ENCODE measurements around the gene SLC17A5. TPM values are rescaled to one million over a fixed set of nuclear protein-coding genes. Genes with fewer than 3 reads are reported as not detected.

Gene SLC17A5
- total and polyA plus RNA-seq, 12 donors, result 1.5 to 20.3 (median 12.8) TPM

GRCh38 chr6:73656531-73657145 lies 2.8 kb upstream of the SLC17A5 start:
- Histone ChIP-seq H3K4me3 (no peak overlapping the region), H3K9me3 (replicated peaks in 1 of 3) (no peaks in the 10 kb centered on the region), H3K36me3 (replicated peaks in 1 of 2) (no peaks in the 10 kb centered on the region), H3K27me3 (no peaks in the 10 kb centered on the region), H3K27ac (no peak overlapping the region), H3K4me1 (replicated peaks in 1 of 2) (peaks cover 4 to 20% of the 10 kb centered on the region in 2 donors)
- intact Hi-C loops (cut with DNase I), result no loop called here
- no peak for DNase-seq
- 84 to 96% (median 89%) methylated on average over 2 of the region's 2 CpGs for WGBS, 4 donors
- TF ChIP-seq POLR2A (IDR thresholded peaks at IDR 0.05), result no peak

GRCh38 chr6:73655341-73655917 lies 1.6 kb upstream of the SLC17A5 start:
- H3K36me3 ChIP-seq (replicated peaks in 1 of 2), result no peaks in the 10 kb centered on the region
- intact Hi-C loops (cut with DNase I), result no loop called here
- TF ChIP-seq CTCF (IDR thresholded peaks at IDR 0.05) (no peak), POLR2A (IDR thresholded peaks at IDR 0.05) (no peak)
- H3K4me3 ChIP-seq, result no peak overlapping the region
- peak overlapping the region in 1 of 5 donors; percentile 95 for H3K27ac ChIP-seq
- H3K9me3 ChIP-seq (replicated peaks in 1 of 3), result no peaks in the 10 kb centered on the region
- H3K27me3 ChIP-seq, result no peaks in the 10 kb centered on the region
- peaks cover 4 to 20% of the 10 kb centered on the region in 2 donors for H3K4me1 ChIP-seq (replicated peaks in 1 of 2)
- no peak for DNase-seq
- whole genome bisulfite sequencing, 4 donors, result 78 to 91% (median 79%) methylated on average over 2 of the region's 2 CpGs

GRCh38 chr6:73652637-73653570 lies 888 bp downstream of the SLC17A5 start:
- H3K27me3 ChIP-seq, result no peaks in the 10 kb centered on the region
- H3K36me3 ChIP-seq (replicated peaks in 1 of 2), result peaks cover 0 to 4% of the 10 kb centered on the region in 2 donors
- DNase-seq, result peak; percentile 61 to 76 (median 63)
- peak overlapping the region in 4 of 5 donors; percentile 86 to 96 (median 92) for H3K27ac ChIP-seq
- H3K9me3 ChIP-seq (replicated peaks in 1 of 3), result no peaks in the 10 kb centered on the region
- intact Hi-C loops (cut with DNase I), result no loop called here
- 4 to 6% (median 5%) methylated on average over 20 to 32 of the region's 32 CpGs for WGBS, 4 donors
- H3K4me1 ChIP-seq (replicated peaks in 1 of 2), result peaks cover 4 to 20% of the 10 kb centered on the region in 2 donors
- H3K4me3 ChIP-seq, result peak overlapping the region in 2 of 4 donors; percentile 77 to 98
- TF ChIP-seq POLR2A (IDR thresholded peaks at IDR 0.05) (peak in 1 of 2 donors; percentile 23), CTCF (IDR thresholded peaks at IDR 0.05) (peak in 5 of 6 experiments; percentile 13 to 34 (median 33))

- Histone ChIP-seq H3K4me3 (no peak overlapping the region), H3K9me3 (replicated peaks in 1 of 3) (no peaks in the 10 kb centered on the region), H3K4me1 (replicated peaks in 1 of 2) (peaks cover 3 to 14% of the 10 kb centered on the region in 2 donors), H3K27ac (no peak overlapping the region), H3K27me3 (no peaks in the 10 kb centered on the region), H3K36me3 (replicated peaks in 1 of 2) (peaks cover 0 to 4% of the 10 kb centered on the region in 2 donors)
- intact Hi-C loops (cut with DNase I), result no loop called here
- 66 to 71% (median 70%) methylated on average over 4 of the region's 4 CpGs for WGBS, 4 donors
- DNase-seq, result no peak
- TF ChIP-seq CTCF (IDR thresholded peaks at IDR 0.05) (no peak), POLR2A (IDR thresholded peaks at IDR 0.05) (no peak)
Measured at GRCh38 chr6:73649783-73650182, 4.0 kb downstream of the SLC17A5 start.

Data from adrenal gland (tissue), 12 donors.